Omental fat pad (tissue), 4 donors: Measurements from ENCODE around the gene VAT1L. TPM values are rescaled to one million over a fixed set of nuclear protein-coding genes. Genes with fewer than 3 reads are reported as not detected.

Experiments used
- ATAC-seq: fragments of 150-250 bp; one replicate; pipeline ENCODE4 v1.9.1; 2016; ENCODE audit warnings: mild to moderate bottlenecking, moderate library complexity; ENCODE audit not compliant: low FRiP score
- DNase-seq: peaks from one replicate; pipeline ENCODE4 v3.0.0-alpha.2; 2019; ENCODE audit warnings: low spot score
- total RNA-seq, 4 donors: library from RNA; depleted of rRNA; stranded (reverse); fragments of >200 nt; gene quantifications; one replicate each; pipeline ENCODE4 v1.1.0, GENCODE V29; 2016
- TF ChIP-seq, protein P1 (sequence below), 3 donors: fragments of 450-650 bp; IDR thresholded peaks; one replicate each; pipeline ENCODE4 v1.5.1; 2016 to 2017; ENCODE audit warnings: antibody characterized with exemption in 3 of 3, mild to moderate bottlenecking in 3 of 3, moderate library complexity in 2 of 3

Gene VAT1L
- total RNA-seq, 4 donors from 2014 or later, result 0.50 to 1.3 (median 0.80) TPM

DNA sequence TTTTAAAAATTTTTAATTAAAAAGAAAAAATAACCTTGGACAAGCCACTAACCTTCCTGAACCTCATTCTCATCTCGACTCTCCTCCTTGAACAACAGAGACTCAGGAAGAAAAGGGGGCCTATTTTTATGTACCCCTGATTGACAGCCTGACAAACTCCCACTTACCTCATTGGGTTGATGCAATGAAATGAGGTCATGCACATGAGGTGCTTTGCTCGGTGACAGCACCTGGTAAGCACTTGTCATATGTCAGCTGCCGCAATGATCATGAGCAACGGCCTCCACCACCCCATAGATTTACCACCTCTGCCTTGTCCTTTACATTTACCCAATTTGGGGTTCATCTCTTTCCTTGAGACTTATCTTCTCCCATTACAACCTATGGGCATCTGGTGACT, 167.9 kb downstream of the VAT1L start:
- TF ChIP-seq, protein P1, sequence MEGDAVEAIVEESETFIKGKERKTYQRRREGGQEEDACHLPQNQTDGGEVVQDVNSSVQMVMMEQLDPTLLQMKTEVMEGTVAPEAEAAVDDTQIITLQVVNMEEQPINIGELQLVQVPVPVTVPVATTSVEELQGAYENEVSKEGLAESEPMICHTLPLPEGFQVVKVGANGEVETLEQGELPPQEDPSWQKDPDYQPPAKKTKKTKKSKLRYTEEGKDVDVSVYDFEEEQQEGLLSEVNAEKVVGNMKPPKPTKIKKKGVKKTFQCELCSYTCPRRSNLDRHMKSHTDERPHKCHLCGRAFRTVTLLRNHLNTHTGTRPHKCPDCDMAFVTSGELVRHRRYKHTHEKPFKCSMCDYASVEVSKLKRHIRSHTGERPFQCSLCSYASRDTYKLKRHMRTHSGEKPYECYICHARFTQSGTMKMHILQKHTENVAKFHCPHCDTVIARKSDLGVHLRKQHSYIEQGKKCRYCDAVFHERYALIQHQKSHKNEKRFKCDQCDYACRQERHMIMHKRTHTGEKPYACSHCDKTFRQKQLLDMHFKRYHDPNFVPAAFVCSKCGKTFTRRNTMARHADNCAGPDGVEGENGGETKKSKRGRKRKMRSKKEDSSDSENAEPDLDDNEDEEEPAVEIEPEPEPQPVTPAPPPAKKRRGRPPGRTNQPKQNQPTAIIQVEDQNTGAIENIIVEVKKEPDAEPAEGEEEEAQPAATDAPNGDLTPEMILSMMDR (IDR thresholded peaks at IDR 0.05), result no peak
- no peak for ATAC-seq
- DNase-seq, result no peak

DNA sequence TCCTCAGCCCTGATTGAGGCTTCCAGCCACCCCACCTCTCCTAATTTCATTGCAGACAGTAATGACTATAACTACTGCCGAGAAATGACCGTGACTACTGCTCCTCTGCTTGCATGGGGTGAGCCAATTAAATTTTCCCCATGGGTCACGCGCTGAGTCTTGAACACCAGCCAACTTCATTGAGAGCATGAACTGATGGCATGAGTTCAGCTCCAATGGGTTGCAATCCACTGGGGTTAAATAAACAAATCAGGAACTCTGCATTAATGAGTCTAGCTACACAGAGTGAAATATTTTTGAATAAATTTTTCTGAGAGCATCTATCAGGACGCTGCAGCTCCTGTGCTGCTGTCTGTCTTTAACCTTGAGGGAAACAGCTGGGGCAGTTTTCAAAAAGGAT, 172.4 kb downstream of the VAT1L start:
- TF ChIP-seq, protein P1 (IDR thresholded peaks at IDR 0.05), result no peak
- DNase-seq (no peak), ATAC-seq (no peak)

DNA sequence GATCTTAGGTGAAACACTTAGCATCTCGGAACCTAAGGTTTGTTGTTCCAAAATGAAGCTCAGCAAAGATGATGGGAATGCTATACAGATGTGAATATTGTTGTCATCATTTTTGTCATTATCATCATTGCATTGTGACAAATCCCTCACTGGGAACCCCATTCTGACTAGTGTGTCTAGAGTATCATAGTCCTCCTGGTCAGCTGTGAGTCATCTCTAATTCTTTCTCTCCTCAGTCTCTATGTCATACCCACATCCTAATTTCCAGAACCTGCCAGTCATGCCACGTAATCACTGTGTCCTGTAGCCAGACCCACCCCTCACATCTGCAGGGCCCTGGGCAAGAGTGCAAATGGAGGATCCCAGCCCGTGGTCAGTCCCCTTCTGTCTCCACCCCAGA, 173.4 kb downstream of the VAT1L start:
- TF ChIP-seq, protein P1 (IDR thresholded peaks at IDR 0.05), result no peak
- ATAC-seq, result no peak
- no peak for DNase-seq

DNA sequence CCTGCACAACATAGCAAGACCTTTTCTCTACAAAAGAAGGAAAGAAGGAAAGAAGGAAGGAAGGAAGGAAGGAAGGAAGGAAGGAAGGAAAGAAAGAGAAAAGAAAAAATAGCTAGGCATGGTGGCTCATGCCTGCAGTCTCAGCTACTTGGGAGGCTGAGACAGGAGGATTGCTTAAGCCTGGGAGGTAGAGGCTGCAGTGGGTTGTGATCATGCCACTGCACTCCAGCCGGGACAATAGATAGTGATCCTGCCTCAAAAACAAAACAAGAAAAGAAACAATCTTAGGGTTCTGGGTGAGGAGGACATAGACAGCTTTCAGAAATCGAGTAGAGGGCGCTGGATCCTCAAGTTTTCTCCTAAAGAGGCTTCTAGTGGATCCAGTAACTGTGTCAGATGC, 174.3 kb downstream of the VAT1L start:
- TF ChIP-seq, protein P1 (IDR thresholded peaks at IDR 0.05), result no peak
- ATAC-seq (no peak), DNase-seq (no peak)

DNA sequence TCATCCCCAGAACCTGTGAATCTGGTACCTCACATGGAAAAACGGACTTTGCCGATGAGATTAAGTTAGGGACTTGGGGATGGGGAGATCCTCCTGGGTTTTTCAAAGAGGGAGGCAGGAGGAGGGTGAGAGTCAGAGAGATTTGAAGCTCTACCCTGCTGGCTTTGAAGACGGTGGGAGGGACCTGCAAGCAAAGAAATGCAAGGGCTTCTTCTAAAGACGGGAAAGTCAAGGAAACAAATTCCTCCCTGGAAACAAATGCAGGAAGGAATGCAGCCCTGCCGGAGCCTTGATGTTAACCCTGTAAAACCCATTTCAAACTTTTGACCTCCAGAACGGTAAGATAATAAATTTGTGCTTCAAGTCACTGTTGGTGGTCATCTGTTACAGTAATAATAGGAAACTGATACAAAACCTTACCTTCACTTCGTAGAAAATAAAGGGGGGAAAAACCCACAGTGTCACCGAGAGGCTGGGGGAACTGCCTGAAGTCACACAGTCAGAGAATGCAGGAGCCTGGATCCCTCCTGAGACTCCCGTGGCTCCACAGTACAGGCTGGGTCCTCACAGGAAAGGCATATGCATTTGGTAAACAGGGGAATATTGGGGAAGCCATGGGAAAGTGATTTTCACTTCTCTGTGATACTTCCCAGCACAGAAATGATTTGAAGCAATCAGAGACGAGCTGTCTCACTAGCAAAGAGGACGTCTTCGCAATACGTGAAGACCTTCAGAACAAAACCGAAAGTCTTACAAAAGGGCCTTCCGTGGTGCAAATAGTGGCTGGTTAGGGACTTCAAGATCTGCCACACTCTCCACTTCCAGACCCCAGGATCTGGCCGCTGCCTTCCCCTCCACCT, 175.1 kb downstream of the VAT1L start:
- TF ChIP-seq, protein P1 (IDR thresholded peaks at IDR 0.05), result no peak
- ATAC-seq (no peak), DNase-seq (no peak)

DNA sequence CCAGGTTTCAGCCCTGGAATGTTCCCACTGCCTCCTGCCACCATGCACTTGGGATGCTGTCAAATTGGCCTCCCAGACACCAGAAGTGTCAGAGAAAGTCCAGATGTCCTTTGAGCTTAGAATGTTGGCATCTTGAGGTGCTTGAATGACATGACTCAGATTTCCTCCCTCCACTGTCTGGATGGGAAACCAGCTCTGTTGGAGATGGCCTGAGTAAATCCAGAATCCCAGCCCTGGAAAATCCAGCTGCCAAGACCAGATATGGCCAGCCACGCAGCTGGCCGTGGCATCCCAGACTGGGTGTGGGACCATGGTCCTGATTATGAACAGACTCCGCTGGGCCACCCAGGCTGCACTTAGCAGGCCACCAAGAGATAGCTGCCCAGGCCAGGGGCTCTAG, 177.0 kb downstream of the VAT1L start:
- TF ChIP-seq, protein P1 (IDR thresholded peaks at IDR 0.05), result no peak
- ATAC-seq (no peak), DNase-seq (no peak)
